ENCODE data around the gene PFKM. TPM values are rescaled to one million over a fixed set of nuclear protein-coding genes. Genes with fewer than 3 reads are reported as not detected.

The PFKM gene
- total RNA-seq, 1 donor from 2014 or later = 19.6 TPM

GRCh38 chr12:48165089-48165981 lies 46.2 kb downstream of the PFKM start:
- no peak for DNase-seq (ENCODE audit: low spot score in 2 of 2)
- Histone ChIP-seq H3K9me3 (no peaks in the 10 kb centered on the region), H3K27ac (no peak overlapping the region), H3K36me3 (no peaks in the 10 kb centered on the region), H3K4me1 (no peaks in the 10 kb centered on the region), H3K27me3 (no peaks in the 10 kb centered on the region), H3K4me3 (no peak overlapping the region)
- intact Hi-C loops (cut with DNase I) = loop anchor here (1.0 kb wide), 1 partner anchor 80 kb away; no protein-coding TSS in a partner anchor
- TF ChIP-seq CTCF (IDR thresholded peaks at IDR 0.05) = peak; percentile 60 to 90 (median 81)

GRCh38 chr12:48169011-48169410 lies 49.8 kb downstream of the PFKM start:
- TF ChIP-seq CTCF (IDR thresholded peaks at IDR 0.05) = no peak
- no peaks in the 10 kb centered on the region for H3K4me1 ChIP-seq
- H3K27ac ChIP-seq = no peak overlapping the region
- H3K27me3 ChIP-seq = no peaks in the 10 kb centered on the region
- no peak overlapping the region for H3K4me3 ChIP-seq
- H3K36me3 ChIP-seq = no peaks in the 10 kb centered on the region
- no peaks in the 10 kb centered on the region for H3K9me3 ChIP-seq
- intact Hi-C loops (cut with DNase I) = no loop called here
- no peak for DNase-seq (ENCODE audit: low spot score in 2 of 2)

- H3K27ac ChIP-seq = no peak overlapping the region
- no peaks in the 10 kb centered on the region for H3K27me3 ChIP-seq
- no peak overlapping the region for H3K4me3 ChIP-seq
- TF ChIP-seq CTCF (IDR thresholded peaks at IDR 0.05) = no peak
- H3K9me3 ChIP-seq = no peaks in the 10 kb centered on the region
- intact Hi-C loops (cut with DNase I) = no loop called here
- H3K36me3 ChIP-seq = no peaks in the 10 kb centered on the region
- H3K4me1 ChIP-seq = no peaks in the 10 kb centered on the region
- no peak for DNase-seq (ENCODE audit: low spot score in 2 of 2)
Observed at GRCh38 chr12:48175613-48176416, 56.7 kb downstream of the PFKM start.

GRCh38 chr12:48176417-48176751 lies 57.2 kb downstream of the PFKM start:
- H3K36me3 ChIP-seq = no peaks in the 10 kb centered on the region
- H3K4me3 ChIP-seq = no peak overlapping the region
- TF ChIP-seq CTCF (IDR thresholded peaks at IDR 0.05) = no peak
- H3K9me3 ChIP-seq = no peaks in the 10 kb centered on the region
- no peak for DNase-seq (ENCODE audit: low spot score in 2 of 2)
- intact Hi-C loops (cut with DNase I) = no loop called here
- no peaks in the 10 kb centered on the region for H3K4me1 ChIP-seq
- no peak overlapping the region for H3K27ac ChIP-seq
- no peaks in the 10 kb centered on the region for H3K27me3 ChIP-seq

- Histone ChIP-seq H3K9me3 (no peaks in the 10 kb centered on the region), H3K4me3 (no peak overlapping the region), H3K27ac (no peak overlapping the region), H3K27me3 (no peaks in the 10 kb centered on the region), H3K36me3 (no peaks in the 10 kb centered on the region), H3K4me1 (peaks cover 0 to 3% of the 10 kb centered on the region in 2 donors)
- no peak for DNase-seq (ENCODE audit: low spot score in 2 of 2)
- intact Hi-C loops (cut with DNase I) = no loop called here
- no peak for TF ChIP-seq CTCF (IDR thresholded peaks at IDR 0.05)
Observed at GRCh38 chr12:48177982-48178381, 58.8 kb downstream of the PFKM start.
